IMR-90 (cell line): ENCODE measurements around the gene POLD1. TPM values are rescaled to one million over a fixed set of nuclear protein-coding genes. Genes with fewer than 3 reads are reported as not detected.
A peak's percentile ranks its signal among the peaks of the same experiment; 100 is the strongest.

Source experiments
- ATAC-seq: fragments of 200-7000 bp; cut with Tn5 transposase; 2 replicates; pipeline ENCODE4 v1.9.1; 2020; ENCODE audit warnings: low read depth, mild to moderate bottlenecking, moderate library complexity
- BruUV-seq: library from RNA; stranded (reverse); fragments of 400-500 nt; replicated peaks from 2 replicates; lab custom pipeline; 2021; lab: Mats Ljungman, UMichigan
- CTCF ChIA-PET: fragments of 300-600 bp; formaldehyde crosslinking; extraction: SDS; loops from one replicate; lab custom pipeline; 2021; ENCODE audit warnings: antibody characterized with exemption; lab: Yijun Ruan, JAX
- POLR2A ChIA-PET: fragments of 300-600 bp; sonication (Branson Sonifier 250); formaldehyde crosslinking; loops from one replicate; lab custom pipeline; 2022; ENCODE audit warnings: antibody characterized with exemption; ENCODE audit not compliant: unreplicated experiment; lab: Charles Lee
- DNase-seq: peaks from one replicate; pipeline ENCODE4 v3.0.0; 2013
- H2AFZ ChIP-seq: replicated peaks from 2 replicates; pipeline ENCODE3; 2013; ENCODE audit warnings: low read length, mild to moderate bottlenecking; ENCODE audit not compliant: poor library complexity
- H2AK5ac ChIP-seq: 2 replicates; pipeline ENCODE4 v1.6.1; 2013; ENCODE audit warnings: low read depth, low read length, inconsistent platforms
- H2AK9ac ChIP-seq: replicated peaks from 2 replicates; pipeline ENCODE3; 2013; ENCODE audit warnings: mild to moderate bottlenecking, low read depth, low read length, moderate library complexity; ENCODE audit not compliant: poor library complexity
- H2BK120ac ChIP-seq: 2 replicates; pipeline ENCODE4 v1.6.1; 2013; ENCODE audit warnings: low read depth, low read length, inconsistent platforms
- H2BK15ac ChIP-seq: 3 replicates; pipeline ENCODE4 v1.6.1; 2013; ENCODE audit warnings: low read depth, low read length, inconsistent platforms
- H2BK20ac ChIP-seq: 2 replicates; pipeline ENCODE4 v1.6.1; 2013; ENCODE audit warnings: low read depth, mild to moderate bottlenecking, inconsistent platforms, low read length, moderate library complexity
- H2BK5ac ChIP-seq: 2 replicates; pipeline ENCODE4 v1.6.1; 2013; ENCODE audit warnings: mild to moderate bottlenecking, low read depth, low read length, inconsistent platforms; ENCODE audit not compliant: poor library complexity, severe bottlenecking
- H3K14ac ChIP-seq: replicated peaks from 2 replicates; pipeline ENCODE4 v1.6.1; 2013; ENCODE audit warnings: low read depth, low read length, inconsistent platforms
- H3K18ac ChIP-seq: 2 replicates; pipeline ENCODE4 v1.6.1; 2013; ENCODE audit warnings: low read depth, low read length, control low read depth
- H3K23ac ChIP-seq: 2 replicates; pipeline ENCODE4 v1.6.1; 2013; ENCODE audit warnings: low read depth, low read length, inconsistent platforms
- H3K27ac ChIP-seq: 2 replicates; pipeline ENCODE4 v1.5.1; 2013; ENCODE audit warnings: mild to moderate bottlenecking, control low read depth, low read length; ENCODE audit not compliant: insufficient read depth
- H3K27me3 ChIP-seq: 2 replicates; pipeline ENCODE4 v1.6.1; 2013; ENCODE audit warnings: low read length; ENCODE audit not compliant: control insufficient read depth, insufficient read depth
- H3K36me3 ChIP-seq: 2 replicates; pipeline ENCODE4 v1.6.1; 2013; ENCODE audit warnings: low read length, mixed read lengths; ENCODE audit not compliant: control insufficient read depth, insufficient read depth
- H3K4ac ChIP-seq: 2 replicates; pipeline ENCODE4 v1.6.1; 2013; ENCODE audit warnings: low read depth, low read length, inconsistent platforms
- H3K4me1 ChIP-seq: 2 replicates; pipeline ENCODE4 v1.6.1; 2013; ENCODE audit warnings: low read length, mixed read lengths; ENCODE audit not compliant: control insufficient read depth, insufficient read depth
- H3K4me2 ChIP-seq: 2 replicates; pipeline ENCODE4 v1.6.1; 2013; ENCODE audit warnings: low read depth, mild to moderate bottlenecking, control low read depth, low read length, moderate library complexity
- H3K4me3 ChIP-seq: 2 replicates; pipeline ENCODE4 v1.5.1; 2013; ENCODE audit warnings: low read depth, mild to moderate bottlenecking, control low read depth, low read length, moderate library complexity; ENCODE audit not compliant: insufficient read depth
- H3K56ac ChIP-seq: 2 replicates; pipeline ENCODE4 v1.6.1; 2013; ENCODE audit warnings: low read length, inconsistent platforms; ENCODE audit not compliant: insufficient read depth; ENCODE audit errors: extremely low read depth
- H3K79me1 ChIP-seq, 2 experiments: 2 replicates each; pipeline ENCODE4 v1.6.1; 2013; ENCODE audit warnings: low read length in 2 of 2, inconsistent platforms in 1 of 2, low read depth in 1 of 2
- H3K9ac ChIP-seq: 2 replicates; pipeline ENCODE4 v1.6.1; 2013; ENCODE audit warnings: low read depth, low read length, control low read depth
- H3K9me1 ChIP-seq: 2 replicates; pipeline ENCODE4 v1.6.1; 2013; ENCODE audit warnings: low read length, inconsistent platforms; ENCODE audit not compliant: insufficient read depth
- H3K9me3 ChIP-seq: 2 replicates; pipeline ENCODE4 v1.6.1; 2013; ENCODE audit warnings: low read length; ENCODE audit not compliant: control insufficient read depth, insufficient read depth
- H4K20me1 ChIP-seq: 2 replicates; pipeline ENCODE4 v1.6.1; 2013; ENCODE audit warnings: low read length, inconsistent platforms; ENCODE audit not compliant: insufficient read depth
- H4K5ac ChIP-seq: 2 replicates; pipeline ENCODE4 v1.6.1; 2013; ENCODE audit warnings: mild to moderate bottlenecking, low read depth, low read length, control low read depth
- H4K8ac ChIP-seq, 2 experiments: 2 replicates each; pipeline ENCODE4 v1.6.1; 2013; ENCODE audit warnings: low read depth in 2 of 2, low read length in 2 of 2, control low read depth in 1 of 2, inconsistent platforms in 1 of 2
- H4K91ac ChIP-seq: 2 replicates; pipeline ENCODE4 v1.6.1; 2013; ENCODE audit warnings: low read depth, low read length, inconsistent platforms; ENCODE audit not compliant: insufficient read depth
- BHLHE40 ChIP-seq: fragments of 150-350 bp; IDR thresholded peaks from 2 replicates; pipeline ENCODE4 v1.6.1; 2016; ENCODE audit warnings: mild to moderate bottlenecking, low read depth, low read length
- CEBPB ChIP-seq: IDR thresholded peaks from 2 replicates; pipeline ENCODE4 v1.6.1; 2012; ENCODE audit warnings: low read depth, low read length, improper control_type of control experiment
- CHD1 ChIP-seq: IDR thresholded peaks from 2 replicates; pipeline ENCODE4 v1.6.1; 2012; ENCODE audit warnings: low read depth, low read length, improper control_type of control experiment
- ELK1 ChIP-seq: fragments of 150-350 bp; IDR thresholded peaks from 2 replicates; pipeline ENCODE4 v1.6.1; 2016; ENCODE audit warnings: low read depth, mild to moderate bottlenecking, low read length, moderate library complexity, borderline replicate concordance
- FOS ChIP-seq: fragments of 150-350 bp; IDR thresholded peaks from 2 replicates; pipeline ENCODE4 v1.6.1; 2016; ENCODE audit warnings: low read depth, low read length
- MAFK ChIP-seq: IDR thresholded peaks from 2 replicates; pipeline ENCODE4 v1.6.1; 2012; ENCODE audit warnings: low read depth, low read length, improper control_type of control experiment
- MAZ ChIP-seq: IDR thresholded peaks from 2 replicates; pipeline ENCODE4 v1.6.1; 2012; ENCODE audit warnings: low read depth, mild to moderate bottlenecking, low read length, improper control_type of control experiment, moderate library complexity, borderline replicate concordance
- MXI1 ChIP-seq: IDR thresholded peaks from 2 replicates; pipeline ENCODE4 v1.6.1; 2012; ENCODE audit warnings: low read depth, mild to moderate bottlenecking, low read length, moderate library complexity, borderline replicate concordance
- NFE2L2 ChIP-seq: fragments of 150-350 bp; IDR thresholded peaks from 2 replicates; pipeline ENCODE4 v1.6.1; 2016; ENCODE audit warnings: low read depth, mild to moderate bottlenecking, low read length
- POLR2A ChIP-seq: IDR thresholded peaks from 2 replicates; pipeline ENCODE4 v1.6.1; 2012; ENCODE audit warnings: mild to moderate bottlenecking, low read depth, low read length
- RAD21 ChIP-seq: IDR thresholded peaks from 2 replicates; pipeline ENCODE4 v1.6.1; 2012; ENCODE audit warnings: low read length, improper control_type of control experiment
- RCOR1 ChIP-seq: IDR thresholded peaks from 2 replicates; pipeline ENCODE4 v1.6.1; 2012; ENCODE audit warnings: mild to moderate bottlenecking, low read length, improper control_type of control experiment; ENCODE audit not compliant: insufficient replicate concordance
- RFX5 ChIP-seq: IDR thresholded peaks from 2 replicates; pipeline ENCODE4 v1.8.0; 2012; ENCODE audit warnings: low read depth, mild to moderate bottlenecking, low read length, moderate library complexity
- SMC3 ChIP-seq: fragments of 150-350 bp; IDR thresholded peaks from 2 replicates; pipeline ENCODE4 v1.6.1; 2016; ENCODE audit warnings: low read depth, mild to moderate bottlenecking, antibody characterized with exemption, low read length, moderate library complexity
- WGBS, 2 experiments: methylation state at CpG; one replicate each; pipeline versions ENCODE4 v1.1.5 to v1.1.7; 2013; ENCODE audit warnings: missing lambda C conversion rate in 2 of 2; ENCODE audit not compliant: insufficient read length in 1 of 2; ENCODE audit errors: extremely low coverage in 2 of 2; 5-methylcytosine and 5-hydroxymethylcytosine counted together
- dilution Hi-C: fragments of 300-500 bp; cut with HindIII; formaldehyde crosslinking; loops from one replicate; pipeline ENCODE4 v1.14.3; 2018; ENCODE audit warnings: low sequenced_read_pairs; ENCODE audit not compliant: unreplicated experiment
- in situ Hi-C: fragments of 300-500 bp; cut with MboI; formaldehyde crosslinking; loops from 3 replicates; pipeline ENCODE4 v1.14.3; 2019; ENCODE audit warnings: low sequenced_read_pairs, inconsistent platforms, mixed read lengths
- intact Hi-C: fragments of 100-400 bp; cut with micrococcal nuclease; formaldehyde crosslinking; loops from 2 replicates; pipeline ENCODE4 v1.10.0; 2022
- polyA plus RNA-seq, 3 experiments: library from polyadenylated mRNA; depleted of rRNA; stranded (reverse); fragments of >200 nt; gene quantifications; 2 replicates each; pipeline ENCODE4 v1.2.3, GENCODE V29; 2012; ENCODE audit warnings: low replicate concordance in 1 of 3
- total RNA-seq: library from RNA; depleted of rRNA; stranded (reverse); fragments of >200 nt; gene quantifications from 2 replicates; pipeline ENCODE4 v1.2.3, GENCODE V29; 2012
- TF ChIP-seq, protein P1 (sequence below): fragments of 150-350 bp; IDR thresholded peaks from 2 replicates; pipeline ENCODE4 v1.6.1; 2017; ENCODE audit warnings: mild to moderate bottlenecking, antibody characterized with exemption, low read length, low read depth
- TF ChIP-seq, protein P2 (sequence below): conservative IDR thresholded peaks from 2 replicates; pipeline ENCODE4 v1.5.1; 2012; ENCODE audit warnings: mild to moderate bottlenecking, low read depth, low read length, improper control_type of control experiment

Gene POLD1
- total and polyA plus RNA-seq, 2 of the 4 experiments (the other 2 are of a cell fraction): 13.8 to 28.9 TPM

GRCh38 chr19:50428772-50429463 is 44.8 kb downstream of the POLD1 start:
- no peak overlapping the region for H3K27ac ChIP-seq
- no TSS peak for BruUV-seq
- no peak overlapping the region for H3K4me3 ChIP-seq
- H4K8ac ChIP-seq: no peak overlapping the region
- CTCF ChIA-PET: no interaction called here
- H3K14ac ChIP-seq: no peak overlapping the region
- no peak overlapping the region for H2BK15ac ChIP-seq
- H3K9me3 ChIP-seq: no peaks in the 10 kb centered on the region
- H3K23ac ChIP-seq: no peak overlapping the region
- no peak overlapping the region for H4K91ac ChIP-seq
- H3K36me3 ChIP-seq: no peaks in the 10 kb centered on the region
- in situ Hi-C loops: no loop called here
- H3K27me3 ChIP-seq: peaks cover 33% of the 10 kb centered on the region
- H2BK120ac ChIP-seq: no peak overlapping the region
- H3K9ac ChIP-seq: no peak overlapping the region
- DNase-seq: no peak
- TF ChIP-seq POLR2A (no peak), RFX5 (no peak), FOS (no peak), MAZ (no peak), MAFK (no peak), BHLHE40 (no peak), NFE2L2 (no peak), SMC3 (no peak), RAD21 (no peak), CEBPB (no peak), RCOR1 (no peak), ELK1 (no peak), MXI1 (no peak), CHD1 (no peak)
- TF ChIP-seq, protein P1, sequence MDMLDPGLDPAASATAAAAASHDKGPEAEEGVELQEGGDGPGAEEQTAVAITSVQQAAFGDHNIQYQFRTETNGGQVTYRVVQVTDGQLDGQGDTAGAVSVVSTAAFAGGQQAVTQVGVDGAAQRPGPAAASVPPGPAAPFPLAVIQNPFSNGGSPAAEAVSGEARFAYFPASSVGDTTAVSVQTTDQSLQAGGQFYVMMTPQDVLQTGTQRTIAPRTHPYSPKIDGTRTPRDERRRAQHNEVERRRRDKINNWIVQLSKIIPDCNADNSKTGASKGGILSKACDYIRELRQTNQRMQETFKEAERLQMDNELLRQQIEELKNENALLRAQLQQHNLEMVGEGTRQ: no peak
- TF ChIP-seq, protein P2, sequence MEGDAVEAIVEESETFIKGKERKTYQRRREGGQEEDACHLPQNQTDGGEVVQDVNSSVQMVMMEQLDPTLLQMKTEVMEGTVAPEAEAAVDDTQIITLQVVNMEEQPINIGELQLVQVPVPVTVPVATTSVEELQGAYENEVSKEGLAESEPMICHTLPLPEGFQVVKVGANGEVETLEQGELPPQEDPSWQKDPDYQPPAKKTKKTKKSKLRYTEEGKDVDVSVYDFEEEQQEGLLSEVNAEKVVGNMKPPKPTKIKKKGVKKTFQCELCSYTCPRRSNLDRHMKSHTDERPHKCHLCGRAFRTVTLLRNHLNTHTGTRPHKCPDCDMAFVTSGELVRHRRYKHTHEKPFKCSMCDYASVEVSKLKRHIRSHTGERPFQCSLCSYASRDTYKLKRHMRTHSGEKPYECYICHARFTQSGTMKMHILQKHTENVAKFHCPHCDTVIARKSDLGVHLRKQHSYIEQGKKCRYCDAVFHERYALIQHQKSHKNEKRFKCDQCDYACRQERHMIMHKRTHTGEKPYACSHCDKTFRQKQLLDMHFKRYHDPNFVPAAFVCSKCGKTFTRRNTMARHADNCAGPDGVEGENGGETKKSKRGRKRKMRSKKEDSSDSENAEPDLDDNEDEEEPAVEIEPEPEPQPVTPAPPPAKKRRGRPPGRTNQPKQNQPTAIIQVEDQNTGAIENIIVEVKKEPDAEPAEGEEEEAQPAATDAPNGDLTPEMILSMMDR: no peak
- ATAC-seq: no peak
- H2AK5ac ChIP-seq: no peak overlapping the region
- H3K9me1 ChIP-seq: no peaks in the 10 kb centered on the region
- no peaks in the 10 kb centered on the region for H3K79me1 ChIP-seq
- no peak overlapping the region for H2BK5ac ChIP-seq
- POLR2A ChIA-PET: no interaction called here
- H2BK20ac ChIP-seq: no peak overlapping the region
- no peak overlapping the region for H3K4ac ChIP-seq
- intact Hi-C loops: no loop called here
- H3K4me1 ChIP-seq: 0 out of 2 replicates have a peak, but pooled peaks cover 3% of the 10 kb centered on the region
- H2AK9ac ChIP-seq: no peak overlapping the region
- no peak overlapping the region for H3K56ac ChIP-seq
- no peaks in the 10 kb centered on the region for H4K20me1 ChIP-seq
- H2AFZ ChIP-seq: peak overlapping the region; percentile 49
- WGBS, 2 experiments: no CpG with 5 or more reads among the region's 7 CpGs
- no peak overlapping the region for H4K5ac ChIP-seq
- no peak overlapping the region for H3K18ac ChIP-seq
- dilution Hi-C loops: no loop called here
- H3K4me2 ChIP-seq: no peak overlapping the region
